Mesodermal cell (in vitro differentiated cells): ENCODE data around the gene ADCY10.
"Not testable (repeated sequence)": the region's sequence is repeated elsewhere in the genome, so short reads cannot be mapped to it uniquely, and the experiment has no call there.

Experiments
- H3K27ac ChIP-seq: 2 replicates; pipeline ENCODE4 v1.7.0; 2013; ENCODE audit warnings: mild to moderate bottlenecking, low read depth, low read length, moderate library complexity; ENCODE audit not compliant: severe bottlenecking
- H3K36me3 ChIP-seq: 2 replicates; pipeline ENCODE4 v1.7.1; 2013; ENCODE audit warnings: mild to moderate bottlenecking, low read length, moderate library complexity; ENCODE audit not compliant: control insufficient read depth, insufficient read depth
- H3K4me1 ChIP-seq: one replicate; pipeline ENCODE4 v1.7.1; 2013; ENCODE audit warnings: mild to moderate bottlenecking, low read length; ENCODE audit not compliant: insufficient read depth, control insufficient read depth, poor library complexity, severe bottlenecking
- H3K4me3 ChIP-seq: 2 replicates; pipeline ENCODE4 v1.7.0; 2013; ENCODE audit warnings: low read length, control low read depth, mild to moderate bottlenecking; ENCODE audit not compliant: insufficient read depth, poor library complexity, severe bottlenecking; ENCODE audit errors: extremely low read depth
- H3K9me3 ChIP-seq: 2 replicates; pipeline ENCODE4 v1.7.1; 2013; ENCODE audit warnings: mild to moderate bottlenecking, low read length, moderate library complexity; ENCODE audit not compliant: control insufficient read depth
- WGBS, 2 experiments: methylation state at CpG; one replicate each; pipeline ENCODE4 v1.1.5; 2013; ENCODE audit warnings: missing lambda C conversion rate in 2 of 2; ENCODE audit not compliant: insufficient coverage in 2 of 2; 5-methylcytosine and 5-hydroxymethylcytosine counted together

The ADCY10 gene

DNA sequence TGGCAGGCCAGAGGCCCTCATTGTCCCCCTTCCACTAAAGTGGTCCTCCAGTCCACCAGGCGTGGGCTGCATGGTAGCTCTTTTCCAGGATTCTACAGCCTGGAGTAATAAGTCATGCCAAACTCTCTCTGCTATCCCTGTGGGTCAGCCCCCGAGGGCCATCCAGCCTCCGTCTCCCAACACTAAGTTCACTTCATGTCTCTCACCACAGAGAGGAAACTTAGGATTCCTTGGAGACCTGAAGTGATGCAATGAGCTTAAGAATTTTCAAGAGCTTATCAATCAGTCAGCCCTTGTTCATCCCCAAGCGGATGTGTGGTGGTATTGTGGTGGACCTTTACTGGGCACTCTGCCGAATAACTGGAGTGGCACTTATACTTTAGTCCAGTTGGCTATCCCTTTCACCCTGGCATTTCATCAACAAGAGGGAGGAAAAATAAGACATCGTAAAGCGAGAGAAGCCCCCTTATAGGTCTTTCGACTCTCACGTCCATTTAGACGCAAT is 48.1 kb downstream of the ADCY10 start:
- 94% methylated on average over 4 of the region's 10 CpGs; no CpG with 5 or more reads in 1 of the 2 experiments for WGBS, 2 experiments
- H3K27ac ChIP-seq, H3K36me3 ChIP-seq, H3K4me3 ChIP-seq, H3K9me3 ChIP-seq: not testable (repeated sequence)
- peaks cover 26% of the 10 kb centered on the region for H3K4me1 ChIP-seq

DNA sequence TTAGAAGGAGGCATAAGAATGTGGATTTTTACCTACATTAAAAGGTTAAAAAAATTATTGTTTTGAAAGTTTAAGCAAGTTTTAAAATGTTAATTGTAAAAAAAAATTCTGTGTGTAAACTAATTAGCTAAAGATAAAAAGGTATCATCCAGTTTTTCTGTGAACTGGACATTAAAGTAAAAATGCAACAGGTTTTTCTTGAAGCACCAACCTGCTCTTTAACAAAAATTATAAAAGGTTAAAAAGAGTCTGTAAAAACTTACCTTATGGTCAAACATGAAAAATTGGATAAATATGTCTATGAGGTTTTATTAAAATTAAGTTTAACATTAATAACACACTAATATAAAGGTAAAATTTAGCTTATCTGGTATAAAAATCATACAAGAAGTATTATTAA is 48.7 kb downstream of the ADCY10 start:
- H3K4me1 ChIP-seq, result peaks cover 24% of the 10 kb centered on the region
- H3K9me3 ChIP-seq, H3K27ac ChIP-seq, H3K4me3 ChIP-seq, H3K36me3 ChIP-seq: not testable (repeated sequence)

DNA sequence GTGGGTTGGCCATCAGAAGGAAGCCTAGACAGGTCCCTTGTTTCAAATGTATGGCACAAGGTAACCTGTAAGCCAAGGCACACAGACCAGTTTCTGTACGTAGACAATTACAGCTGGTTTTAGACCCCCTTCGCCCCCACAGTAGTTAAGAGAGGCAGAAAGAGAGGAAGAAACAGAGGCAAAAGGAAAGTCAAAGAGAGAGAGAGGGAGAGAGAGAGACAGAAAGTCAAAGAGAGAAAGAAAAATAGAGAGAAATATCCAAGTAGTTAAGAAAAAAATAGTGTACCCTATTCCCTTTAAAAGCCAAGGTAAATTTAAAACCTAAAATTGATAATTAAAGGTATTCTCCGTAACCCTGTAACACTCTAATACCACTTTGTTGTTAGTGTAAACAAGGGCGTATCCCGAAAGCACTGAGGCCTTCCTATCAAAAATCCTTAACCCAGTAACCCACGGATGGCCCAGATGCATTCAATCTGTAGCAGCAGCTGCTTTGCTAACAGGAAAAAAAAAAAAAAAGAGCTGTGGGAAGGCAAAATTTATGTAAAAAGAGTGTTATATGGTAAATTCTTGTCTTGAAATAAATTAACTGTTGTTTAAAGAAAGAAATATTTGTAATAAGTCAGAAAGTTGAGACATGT is 49.4 kb downstream of the ADCY10 start:
- Histone ChIP-seq H3K9me3 (peaks cover 4% of the 10 kb centered on the region), H3K36me3 (no peaks in the 10 kb centered on the region), H3K27ac (no peak overlapping the region), H3K4me3 (peak overlapping the region; percentile 5), H3K4me1 (peaks cover 20% of the 10 kb centered on the region)
- 81 to 95% methylated on average over 2 of the region's 6 CpGs for WGBS, 2 experiments

DNA sequence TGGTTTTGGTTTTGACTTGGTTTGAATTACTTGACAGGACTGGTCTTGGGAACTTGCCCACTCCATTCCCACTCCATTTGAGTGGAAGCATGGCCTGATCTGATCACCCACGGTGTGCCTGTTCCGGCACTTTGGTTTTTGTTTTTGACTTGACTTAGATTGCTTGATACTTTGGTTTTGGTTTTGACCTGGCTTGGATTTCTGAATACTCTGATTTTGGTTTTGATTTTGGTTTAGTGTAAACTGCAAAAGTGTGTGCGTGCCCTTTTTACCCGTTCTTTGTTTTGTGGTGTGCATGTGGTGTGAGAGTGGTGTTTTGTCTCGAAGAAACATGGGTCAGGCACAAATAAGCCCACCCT is 50.0 kb downstream of the ADCY10 start:
- peak overlapping the region; percentile 5 for H3K4me3 ChIP-seq
- no peak overlapping the region for H3K27ac ChIP-seq
- H3K36me3 ChIP-seq, result no peaks in the 10 kb centered on the region
- peaks cover 16% of the 10 kb centered on the region for H3K4me1 ChIP-seq
- H3K9me3 ChIP-seq, result peaks cover 4% of the 10 kb centered on the region
- no CpG with 5 or more reads among the region's 5 CpGs for WGBS, 2 experiments

GRCh38 chr1:167863191-167863920 is 50.6 kb downstream of the ADCY10 start:
- 91 to 94% methylated on average over 17 to 22 of the region's 26 CpGs for WGBS, 2 experiments
- Histone ChIP-seq H3K4me1 (peaks cover 14% of the 10 kb centered on the region), H3K4me3 (peak overlapping the region; percentile 5)
- not testable (repeated sequence) for H3K9me3 ChIP-seq, H3K27ac ChIP-seq, H3K36me3 ChIP-seq

- Histone ChIP-seq H3K9me3 (peaks cover 4% of the 10 kb centered on the region), H3K36me3 (no peaks in the 10 kb centered on the region), H3K4me1 (peaks cover 14% of the 10 kb centered on the region), H3K27ac (no peak overlapping the region), H3K4me3 (no peak overlapping the region)
- WGBS, 2 experiments, result no CpG with 5 or more reads among the region's 1 CpG
Measured at GRCh38 chr1:167862432-167863076, 51.4 kb downstream of the ADCY10 start.

DNA sequence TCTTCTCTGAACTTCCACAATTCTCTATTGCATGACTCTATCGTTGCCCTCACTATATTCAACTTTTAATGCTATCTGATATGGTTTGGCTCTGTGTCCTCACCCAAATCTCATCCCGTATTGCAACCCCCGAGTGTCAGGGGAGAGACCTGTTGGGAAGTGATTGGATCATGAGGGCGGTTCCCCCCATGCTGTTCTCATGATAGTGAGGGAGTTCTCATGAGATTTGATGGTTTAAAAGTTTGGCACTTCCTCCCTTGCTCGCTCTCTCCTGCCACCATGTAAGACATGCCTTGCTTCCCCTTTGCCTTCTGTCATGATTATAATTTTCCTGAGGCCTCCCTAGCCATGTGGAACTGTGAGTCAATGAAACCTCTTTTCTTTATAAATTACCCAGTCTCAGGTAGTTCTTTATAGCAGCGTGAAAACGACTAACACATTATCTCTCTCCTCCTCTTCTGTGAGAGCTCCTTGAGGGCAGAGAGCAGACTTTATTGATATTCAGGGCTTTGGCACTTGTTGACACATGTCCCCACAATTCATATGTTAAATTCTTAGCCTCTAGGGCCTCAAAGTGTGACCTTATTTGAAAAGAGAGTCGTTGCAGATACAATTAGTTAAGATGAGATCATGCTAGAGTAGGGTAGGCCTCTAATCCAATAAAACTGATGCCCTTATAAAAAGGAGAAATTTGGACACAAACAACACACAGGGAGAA is 52.1 kb downstream of the ADCY10 start:
- peaks cover 4% of the 10 kb centered on the region for H3K9me3 ChIP-seq
- no peak overlapping the region for H3K4me3 ChIP-seq
- WGBS, 2 experiments, result 74% methylated on average over 4 to 5 of the region's 8 CpGs
- no peak overlapping the region for H3K27ac ChIP-seq
- no peaks in the 10 kb centered on the region for H3K36me3 ChIP-seq
- peaks cover 14% of the 10 kb centered on the region for H3K4me1 ChIP-seq

GRCh38 chr1:167860231-167860923 is 53.6 kb downstream of the ADCY10 start:
- peaks cover 14% of the 10 kb centered on the region for H3K4me1 ChIP-seq
- no peaks in the 10 kb centered on the region for H3K36me3 ChIP-seq
- H3K9me3 ChIP-seq, result peaks cover 4% of the 10 kb centered on the region
- no peak overlapping the region for H3K4me3 ChIP-seq
- H3K27ac ChIP-seq, result no peak overlapping the region

GRCh38 chr1:167856711-167857418 is 57.1 kb downstream of the ADCY10 start:
- WGBS, 2 experiments, result 59 to 61% methylated on average over 4 to 5 of the region's 7 CpGs
- Histone ChIP-seq H3K4me1 (no peaks in the 10 kb centered on the region), H3K36me3 (no peaks in the 10 kb centered on the region)

GRCh38 chr1:167854184-167854583 is 59.8 kb downstream of the ADCY10 start:
- no peaks in the 10 kb centered on the region for H3K9me3 ChIP-seq
- H3K4me3 ChIP-seq, result no peak overlapping the region
- 83 to 90% methylated on average over 5 of the region's 5 CpGs for WGBS, 2 experiments
- no peak overlapping the region for H3K27ac ChIP-seq
- no peaks in the 10 kb centered on the region for H3K4me1 ChIP-seq
- H3K36me3 ChIP-seq, result no peaks in the 10 kb centered on the region

More at GRCh38 chr1:167856711-167857418, 57.1 kb downstream of the ADCY10 start:
- Histone ChIP-seq H3K4me3 (no peak overlapping the region), H3K27ac (no peak overlapping the region), H3K9me3 (no peaks in the 10 kb centered on the region)
